GM21723 (cell line): ENCODE data around the gene SLC43A2.
"Not testable (repeated sequence)": the region's sequence is repeated elsewhere in the genome, so short reads cannot be mapped to it uniquely, and the experiment has no call there.

Source experiments
- ATAC-seq: cut with Tn5 transposase; IDR thresholded peaks from one replicate; pipeline ENCODE4 v1.9.1; 2021; ENCODE audit warnings: mild to moderate bottlenecking, moderate library complexity; ENCODE audit not compliant: unreplicated experiment

Gene SLC43A2

DNA sequence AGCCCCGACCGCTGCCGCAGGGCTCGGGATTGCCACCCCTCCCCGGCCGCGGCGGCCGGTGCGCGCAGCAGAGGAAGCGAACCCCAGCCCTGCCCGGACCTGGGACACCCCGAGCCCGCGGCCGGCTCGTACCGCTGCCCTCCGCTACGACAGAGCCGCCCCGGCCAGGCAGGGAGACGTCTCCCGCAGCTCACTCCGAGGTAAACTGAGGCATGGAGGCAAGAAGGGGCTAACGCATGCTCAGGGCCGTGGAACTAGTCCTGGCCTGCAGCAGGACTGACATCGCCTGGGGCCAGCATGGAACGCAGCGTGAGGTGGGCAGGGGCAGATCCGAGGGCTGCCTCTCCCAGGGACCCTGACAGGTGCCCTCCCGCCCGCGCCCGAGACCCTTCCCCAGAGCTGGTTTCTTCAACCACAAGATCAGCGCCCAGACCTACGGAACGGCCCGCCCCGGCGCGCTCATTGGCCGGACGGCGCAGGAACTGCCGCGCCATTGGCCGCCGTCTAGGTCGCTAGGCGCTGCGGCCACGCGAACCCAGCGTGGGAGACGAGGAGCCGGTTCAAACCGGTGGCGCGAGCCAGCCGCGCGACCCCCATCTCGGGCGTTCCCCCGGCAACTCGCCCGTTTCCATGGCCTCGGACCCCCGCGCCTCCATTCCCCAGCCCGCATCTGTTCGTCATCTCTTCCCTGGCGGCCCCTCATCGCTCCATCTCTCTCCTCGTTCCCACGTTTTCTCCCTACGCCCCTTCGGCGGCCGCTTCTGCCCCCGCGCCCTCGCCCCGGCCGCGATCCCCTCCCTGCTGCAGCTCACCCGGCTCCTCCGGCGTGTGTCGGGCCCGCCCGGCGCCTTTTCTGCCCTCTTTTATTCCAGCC lies at the start of gene SLC43A2:
SLC43A2 (minus strand) TSS at position 853 of the 874 bp plus-strand sequence. CDS start 960 bp downstream, outside the sequence.
- ATAC-seq = peak; percentile 61

DNA sequence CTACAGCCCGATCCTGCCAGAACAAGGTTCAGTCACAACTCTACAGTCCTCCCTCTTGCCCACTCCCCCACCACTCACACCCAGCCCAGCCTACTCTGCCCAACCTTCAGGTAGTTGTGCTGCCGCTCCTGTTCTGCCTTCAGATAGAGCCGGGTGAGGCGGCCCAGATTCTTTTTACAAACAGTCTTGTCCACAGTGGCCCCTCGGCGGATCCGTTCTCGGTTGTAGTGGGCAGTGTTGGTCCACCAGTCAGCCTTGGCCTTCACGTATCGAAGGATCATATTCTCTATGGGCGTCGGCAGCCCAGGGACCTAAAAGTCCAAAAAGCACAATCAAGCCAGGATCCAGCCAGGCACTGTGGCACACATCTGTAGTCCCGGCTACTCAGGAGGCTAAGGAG lies 47.8 kb upstream of the SLC43A2 start:
- ATAC-seq = no peak

- no peak for ATAC-seq
Observed at GRCh38 chr17:1673041-1673785, 44.6 kb upstream of the SLC43A2 start.

- ATAC-seq = not testable (repeated sequence)
Observed at GRCh38 chr17:1663934-1664333, 35.3 kb upstream of the SLC43A2 start.

DNA sequence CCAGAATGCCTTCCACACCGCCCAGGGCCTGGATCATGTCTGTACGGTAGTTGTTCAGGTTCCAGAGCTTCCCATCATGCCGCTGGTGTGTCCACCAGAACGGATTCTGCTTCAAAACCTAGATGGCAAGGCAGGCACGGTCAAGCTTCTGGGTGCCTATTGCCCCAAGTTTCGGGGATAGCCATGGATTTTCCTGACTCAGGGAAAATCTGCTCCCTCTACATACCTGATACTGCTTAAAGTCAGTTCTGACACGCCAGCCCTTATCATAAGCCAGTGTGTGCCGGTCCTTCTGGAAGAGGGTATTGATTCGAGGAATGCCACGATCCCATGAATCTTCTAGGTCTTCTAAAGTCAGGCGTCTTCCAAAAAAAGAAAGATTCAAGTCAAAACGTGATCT lies 32.4 kb upstream of the SLC43A2 start:
- ATAC-seq = no peak

GRCh38 chr17:1658100-1658499 lies 29.5 kb upstream of the SLC43A2 start:
- no peak for ATAC-seq

- no peak for ATAC-seq
Observed at GRCh38 chr17:1653735-1654134, 25.1 kb upstream of the SLC43A2 start.

GRCh38 chr17:1652794-1653193 lies 24.2 kb upstream of the SLC43A2 start:
- ATAC-seq = not testable (repeated sequence)

DNA sequence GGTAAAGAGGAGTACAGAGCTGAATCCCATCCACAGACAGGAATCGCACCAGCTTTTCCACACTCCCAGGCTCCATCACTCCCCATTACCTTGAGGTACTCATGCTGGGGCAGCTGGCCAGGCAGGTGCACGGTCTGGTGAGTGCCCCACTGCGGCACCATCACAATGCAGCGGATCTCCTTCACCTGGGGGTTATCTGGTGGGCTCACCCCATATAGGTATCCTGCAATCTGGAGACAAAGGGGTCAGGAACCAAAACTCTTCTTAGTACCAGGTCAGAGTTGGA lies 22.9 kb upstream of the SLC43A2 start:
- ATAC-seq = no peak

DNA sequence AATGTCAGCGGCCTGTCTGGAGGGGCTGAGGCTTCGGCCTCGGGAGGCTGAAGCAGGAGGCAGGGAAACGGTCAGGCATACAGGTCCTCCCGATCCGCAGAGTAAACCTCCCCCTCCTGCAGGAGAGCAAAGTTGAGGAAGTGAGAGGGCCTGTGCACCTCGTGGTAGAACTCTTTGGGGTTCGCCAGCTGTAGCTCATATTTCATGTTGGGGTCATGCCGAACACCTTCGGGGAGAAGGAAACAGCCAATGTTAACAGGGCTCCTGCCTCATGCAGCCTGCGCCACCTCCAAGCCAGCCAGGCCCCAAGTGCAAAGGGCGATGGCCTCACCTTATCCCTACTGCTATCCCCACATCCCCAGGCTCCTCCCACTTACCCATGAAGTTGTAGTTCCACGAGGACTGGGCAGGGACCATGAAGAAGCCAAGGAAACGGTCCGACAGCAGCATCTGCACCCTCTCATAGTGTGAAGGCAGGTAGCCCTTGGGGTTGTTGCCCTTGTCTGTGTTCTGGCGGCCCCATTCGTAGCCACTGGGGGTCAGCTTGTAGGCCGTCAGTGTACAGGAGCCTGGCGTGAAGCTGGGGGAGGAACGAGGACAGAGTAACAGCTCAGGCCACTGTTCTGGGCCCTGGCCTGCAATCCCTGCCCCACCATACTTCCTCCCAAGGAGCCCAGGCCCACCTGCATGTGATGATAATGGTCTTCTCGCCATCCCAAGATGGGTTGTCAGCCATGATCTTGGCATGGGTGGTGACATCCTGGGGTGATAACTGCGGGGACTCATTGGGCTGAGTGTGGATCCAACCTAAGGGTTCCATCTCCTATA lies 22.3 kb upstream of the SLC43A2 start:
- no peak for ATAC-seq

DNA sequence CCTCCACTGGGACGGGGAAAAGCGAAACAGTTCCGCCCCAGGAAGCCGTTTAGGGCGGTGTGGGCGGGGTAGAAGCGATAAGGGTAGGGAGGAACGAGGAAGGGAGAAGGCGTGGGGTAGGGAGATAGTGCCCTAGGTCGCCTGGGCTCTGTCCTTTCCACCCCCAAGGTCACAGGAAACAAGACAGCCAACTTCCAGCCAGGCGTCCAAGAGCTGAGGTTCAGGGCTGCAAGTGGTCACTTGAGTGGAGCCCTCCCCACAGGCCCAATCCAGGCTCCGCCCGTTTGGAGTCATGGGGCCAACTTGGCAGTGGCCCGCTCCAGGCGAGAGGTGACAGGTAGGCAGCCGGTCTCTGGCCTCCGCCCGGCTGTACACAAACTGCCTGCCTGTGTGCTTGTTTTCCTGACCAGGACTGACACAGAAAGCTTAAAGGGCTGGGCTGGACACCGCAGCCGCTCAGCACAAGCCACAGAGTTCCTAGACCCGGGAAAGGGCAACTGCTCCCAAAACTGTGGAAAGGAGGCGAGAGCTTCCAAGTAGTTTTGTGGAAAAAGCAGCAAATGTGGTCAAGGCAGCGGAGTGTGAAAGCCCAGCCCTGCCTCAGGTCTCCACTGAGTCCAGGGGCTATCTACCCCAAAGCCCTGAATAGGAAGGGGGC lies 21.3 kb upstream of the SLC43A2 start, which contains the start of gene RILP:
RILP (minus strand) TSS at position 23 of the 658 bp plus-strand sequence. CDS start 62 bp downstream, outside the sequence.
- ATAC-seq = no peak

- ATAC-seq = peak; percentile 52
Observed at GRCh38 chr17:1648963-1649843, 20.6 kb upstream of the SLC43A2 start.

DNA sequence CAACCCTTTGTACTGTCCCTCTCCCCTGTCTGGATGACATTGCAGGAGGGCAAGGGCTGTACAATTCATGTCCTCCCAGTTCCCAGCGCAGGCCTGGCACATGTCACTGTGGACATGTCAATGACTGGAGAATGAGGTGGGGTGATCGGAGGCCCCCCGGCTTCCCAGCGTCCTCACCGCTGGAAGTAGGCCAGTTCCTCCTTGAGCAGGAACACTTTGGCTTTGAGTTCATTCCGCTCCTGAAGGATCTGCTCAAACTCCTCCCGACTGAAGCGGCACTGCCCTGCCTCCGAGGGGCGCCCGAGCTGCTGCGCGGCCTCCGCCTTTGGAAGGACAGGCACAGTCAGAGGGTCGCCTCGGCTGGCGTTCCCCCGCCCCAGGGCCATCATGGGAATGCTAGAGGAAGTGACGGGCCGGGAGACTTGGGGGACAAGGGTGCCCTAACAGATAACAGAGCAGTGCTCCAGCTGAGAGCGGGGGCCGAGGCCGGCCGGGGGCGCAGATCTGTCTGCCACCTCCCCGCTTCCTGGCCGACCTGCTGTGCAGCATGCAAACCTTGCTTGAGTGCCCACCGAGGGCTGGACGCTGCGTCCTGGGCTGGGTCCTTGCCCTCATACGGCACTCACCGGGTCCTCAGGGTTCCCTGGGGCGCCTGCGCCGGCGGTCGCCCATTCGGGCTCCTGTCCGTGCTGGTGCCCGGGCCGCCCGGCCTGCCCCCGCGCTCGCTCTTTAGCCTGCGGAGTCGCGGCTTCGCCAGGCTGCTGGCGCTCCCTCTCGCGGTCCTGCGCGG lies 19.7 kb upstream of the SLC43A2 start:
- no peak for ATAC-seq

DNA sequence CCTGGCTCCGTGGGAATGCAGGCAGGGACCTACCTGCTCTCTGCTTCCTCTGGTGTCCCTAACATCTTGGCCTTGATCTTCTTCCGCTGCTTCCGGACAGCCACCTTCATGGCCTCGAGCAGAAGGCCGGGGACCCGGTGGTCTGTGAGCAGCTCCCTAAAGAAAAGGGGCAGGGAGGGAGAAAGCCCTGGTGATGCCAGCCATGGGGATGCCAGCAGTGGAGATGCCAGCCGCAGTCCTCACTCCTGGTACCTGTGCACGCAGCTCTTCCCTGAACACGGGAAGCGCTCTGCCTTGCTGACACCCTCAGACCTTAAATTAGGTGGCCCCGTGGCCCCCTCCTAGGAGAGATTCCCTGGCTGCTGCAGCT lies 19.2 kb upstream of the SLC43A2 start:
- ATAC-seq = no peak

DNA sequence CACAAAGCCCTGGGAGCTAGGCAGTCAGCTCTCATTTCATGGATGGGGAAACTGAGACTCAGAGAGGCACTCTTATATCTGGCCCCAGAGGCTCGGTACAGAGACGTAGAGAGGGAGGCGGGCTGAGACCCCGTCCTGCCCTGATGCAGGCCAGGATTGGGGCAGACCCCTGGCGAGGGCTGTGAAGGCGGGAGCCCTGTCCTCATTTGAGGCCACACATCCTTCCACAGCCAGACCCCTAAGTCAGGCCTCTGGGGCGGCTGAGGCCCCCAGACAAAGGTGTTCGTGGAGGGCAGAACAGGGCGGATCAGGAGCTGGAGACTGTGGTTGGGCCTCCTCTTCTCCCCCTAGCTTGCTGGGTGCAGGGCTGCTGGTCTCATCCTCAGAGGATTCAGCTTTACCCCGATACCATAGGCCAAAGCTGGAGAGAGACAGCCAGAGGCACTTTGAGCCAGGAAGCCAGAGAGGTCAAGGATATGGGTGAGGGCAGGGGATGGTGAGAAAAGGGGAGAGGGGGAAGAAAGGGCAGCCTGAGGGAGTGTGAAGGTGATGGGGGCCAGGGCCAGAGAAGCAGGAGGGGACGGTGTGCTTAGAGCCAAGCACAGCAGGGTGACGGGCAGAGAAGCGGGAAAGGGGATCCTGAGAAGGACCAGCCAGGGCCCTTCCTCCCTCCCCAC lies 17.7 kb upstream of the SLC43A2 start:
- no peak for ATAC-seq

DNA sequence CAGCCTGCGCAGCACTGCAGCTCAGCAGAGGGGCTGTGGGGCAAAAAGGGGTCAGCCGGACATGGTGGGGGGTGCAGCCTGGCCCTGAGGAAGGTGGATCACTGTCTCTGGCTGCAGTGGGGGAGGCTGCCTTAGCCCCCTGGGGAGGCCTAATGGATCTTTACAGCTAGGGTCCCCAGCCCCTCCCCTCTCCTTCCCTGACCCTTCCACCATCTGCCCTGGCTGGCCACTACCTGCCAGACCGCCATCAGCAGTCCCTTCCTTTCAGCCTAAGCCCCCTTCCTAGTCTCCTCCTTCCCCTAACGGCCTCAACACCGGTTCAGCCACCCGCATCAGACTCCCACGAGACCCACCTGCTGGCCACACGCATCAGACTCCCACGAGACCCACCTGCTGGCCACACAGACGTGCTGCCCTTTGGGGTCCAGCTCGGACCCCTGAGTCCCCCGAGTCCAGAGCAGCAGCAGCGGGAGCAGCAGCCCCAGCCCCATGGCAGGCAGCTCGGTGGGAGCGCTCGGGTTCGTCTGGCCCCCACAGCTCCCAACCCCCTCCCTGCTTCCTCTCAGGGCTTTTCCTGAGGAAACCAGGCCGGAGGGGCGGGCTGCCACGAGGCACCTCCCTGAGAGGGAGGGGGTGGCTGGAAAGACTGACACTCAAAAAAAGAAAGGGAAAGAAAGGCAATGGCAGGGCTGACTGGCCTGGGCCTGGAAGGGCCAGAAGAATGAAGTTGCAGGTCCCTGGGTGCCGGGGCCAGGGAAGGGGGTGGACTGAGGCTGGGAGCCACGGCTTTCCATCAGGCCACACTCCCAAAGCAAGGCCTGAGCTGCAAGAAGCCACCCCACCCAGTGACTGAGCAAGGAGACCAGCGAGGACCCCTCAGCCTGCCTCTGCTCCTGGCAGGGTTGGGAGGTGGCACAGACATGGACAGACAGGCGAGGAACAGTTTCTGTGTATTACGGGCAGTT lies 16.9 kb upstream of the SLC43A2 start, which contains the start of gene SCARF1:
SCARF1 (minus strand) TSS at position 526 of the 965 bp plus-strand sequence; CDS start at position 491, 35 bp downstream.
- ATAC-seq = no peak
